Measurements from ENCODE around the gene LRRIQ1. TPM values are rescaled to one million over a fixed set of nuclear protein-coding genes. Genes with fewer than 3 reads are reported as not detected.

Gene LRRIQ1
- polyA plus RNA-seq, 1 donor from 2014 or later = 11.8 TPM

- H3K79me2 ChIP-seq (replicated peaks; ENCODE audit: insufficient read depth, low read length) = no peaks in the 10 kb centered on the region
- H3K27me3 ChIP-seq (ENCODE audit: insufficient read depth, low read depth, low read length) = no peaks in the 10 kb centered on the region
- H3F3A ChIP-seq (ENCODE audit: insufficient read depth, low read length, poor library complexity, severe bottlenecking) = no peaks in the 10 kb centered on the region
- H3K36me3 ChIP-seq (ENCODE audit: insufficient read depth, low read length) = no peaks in the 10 kb centered on the region
- H3K9me2 ChIP-seq (ENCODE audit: insufficient read depth, low read length) = no peaks in the 10 kb centered on the region
- no peak for TF ChIP-seq REST (IDR thresholded peaks at IDR 0.05; ENCODE audit: borderline replicate concordance)
- no peak for TF ChIP-seq POLR2AphosphoS5 (IDR thresholded peaks at IDR 0.05)
- no peak for TF ChIP-seq SMC3 (conservative IDR thresholded peaks at IDR 0.05; ENCODE audit: poor library complexity)
- no peak for TF ChIP-seq CTCF (IDR thresholded peaks at IDR 0.05; ENCODE audit: poor library complexity, severe bottlenecking)
- no peak for TF ChIP-seq EZH2 (IDR thresholded peaks at IDR 0.05; ENCODE audit: borderline replicate concordance, insufficient read depth, low read length, poor library complexity, severe bottlenecking)
- TF ChIP-seq RAD21 (conservative IDR thresholded peaks at IDR 0.05) = no peak
- TF ChIP-seq MXI1 (conservative IDR thresholded peaks at IDR 0.05; ENCODE audit: poor library complexity, severe bottlenecking) = no peak
- TF ChIP-seq TAF1 (IDR thresholded peaks at IDR 0.05; ENCODE audit: low read depth) = no peak
- TF ChIP-seq EP300 (conservative IDR thresholded peaks at IDR 0.05; ENCODE audit: poor library complexity, severe bottlenecking) = no peak
- no peak overlapping the region for H3K4me2 ChIP-seq (ENCODE audit: low read length)
- H3K9ac ChIP-seq (ENCODE audit: low read length) = no peak overlapping the region
- H2AFZ ChIP-seq (ENCODE audit: low read depth, low read length) = no peak overlapping the region
- no peak overlapping the region for H3K27ac ChIP-seq (ENCODE audit: low read length)
- no peaks in the 10 kb centered on the region for H3K9me3 ChIP-seq (ENCODE audit: low read length)
- H3K4me3 ChIP-seq (ENCODE audit: low read length) = no peak overlapping the region
- H4K20me1 ChIP-seq (ENCODE audit: insufficient read depth) = no peaks in the 10 kb centered on the region
Measured at GRCh38 chr12:84994426-84994825, 41.7 kb upstream of the LRRIQ1 start.

GRCh38 chr12:84995641-84996040, 40.5 kb upstream of the LRRIQ1 start:
- Histone ChIP-seq H4K20me1 (ENCODE audit: insufficient read depth) (no peaks in the 10 kb centered on the region), H3K9me3 (ENCODE audit: low read length) (no peaks in the 10 kb centered on the region), H3K27me3 (ENCODE audit: insufficient read depth, low read depth, low read length) (no peaks in the 10 kb centered on the region), H3K27ac (ENCODE audit: low read length) (no peak overlapping the region), H3K79me2 (replicated peaks; ENCODE audit: insufficient read depth, low read length) (no peaks in the 10 kb centered on the region), H3K36me3 (ENCODE audit: insufficient read depth, low read length) (no peaks in the 10 kb centered on the region), H3F3A (ENCODE audit: insufficient read depth, low read length, poor library complexity, severe bottlenecking) (no peaks in the 10 kb centered on the region), H3K4me3 (ENCODE audit: low read length) (no peak overlapping the region), H3K9me2 (ENCODE audit: insufficient read depth, low read length) (no peaks in the 10 kb centered on the region), H3K4me2 (ENCODE audit: low read length) (no peak overlapping the region), H2AFZ (ENCODE audit: low read depth, low read length) (no peak overlapping the region), H3K9ac (ENCODE audit: low read length) (no peak overlapping the region)
- TF ChIP-seq CTCF (IDR thresholded peaks at IDR 0.05; ENCODE audit: poor library complexity, severe bottlenecking) (no peak), MXI1 (conservative IDR thresholded peaks at IDR 0.05; ENCODE audit: poor library complexity, severe bottlenecking) (no peak), POLR2AphosphoS5 (IDR thresholded peaks at IDR 0.05) (no peak), EZH2 (IDR thresholded peaks at IDR 0.05; ENCODE audit: borderline replicate concordance, insufficient read depth, low read length, poor library complexity, severe bottlenecking) (no peak)
